GM10847 (cell line): ENCODE data around the gene EMC8.

Experiments
- POLR2A ChIP-seq: IDR thresholded peaks from 2 replicates; pipeline ENCODE4 v1.6.1; 2011; ENCODE audit not compliant: insufficient read length; ENCODE audit errors: extremely low read depth

The EMC8 gene

DNA sequence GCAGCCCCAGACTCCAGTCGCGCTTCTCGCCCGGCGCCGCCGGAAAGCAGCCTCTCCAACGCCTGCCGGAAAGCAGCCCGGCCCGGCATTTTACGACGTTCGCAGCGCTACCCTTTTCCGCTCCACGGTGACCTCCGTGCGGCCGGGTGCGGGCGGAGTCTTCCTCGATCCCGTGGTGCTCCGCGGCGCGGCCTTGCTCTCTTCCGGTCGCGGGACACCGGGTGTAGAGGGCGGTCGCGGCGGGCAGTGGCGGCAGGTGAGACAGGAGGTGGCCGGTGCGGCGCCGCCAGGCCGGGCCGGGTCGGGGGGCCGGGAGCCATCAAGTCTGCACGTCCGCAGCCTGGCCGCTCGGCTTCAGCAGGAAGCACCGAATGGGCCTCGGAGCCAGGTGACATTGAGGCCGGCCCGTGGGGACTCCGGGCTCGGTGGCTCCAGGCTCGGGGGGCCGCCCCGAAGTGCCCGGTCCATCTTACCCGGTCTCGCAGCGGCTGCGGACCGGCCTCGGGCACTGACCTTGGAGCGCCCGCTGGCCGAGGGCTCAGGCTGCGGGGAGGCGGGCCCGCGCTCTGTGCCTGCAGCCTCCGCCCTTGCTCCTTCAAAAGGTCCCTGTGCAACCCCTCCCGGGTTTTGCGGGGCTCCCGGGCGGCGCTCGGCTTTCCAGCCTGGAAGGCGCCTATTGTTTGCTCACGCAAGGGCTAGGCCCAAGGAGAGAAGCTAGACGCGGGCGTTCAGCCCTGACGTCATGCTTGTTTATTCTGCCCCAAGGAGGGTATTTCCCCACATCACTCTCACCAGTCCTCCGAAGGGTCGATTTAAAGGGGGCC, at the start of gene EMC8, which contains the start of gene COX4I1:
EMC8 (minus strand) TSS at position 48 of the 824 bp plus-strand sequence. CDS start 249 bp downstream, outside the sequence.
COX4I1 (plus strand) TSS at position 199 of the 824 bp plus-strand sequence. CDS start 1,511 bp downstream, outside the sequence.
- peak; percentile 96 for TF ChIP-seq POLR2A

GRCh38 chr16:85848986-85849385, 49.6 kb upstream of the EMC8 start:
- TF ChIP-seq POLR2A = no peak

DNA sequence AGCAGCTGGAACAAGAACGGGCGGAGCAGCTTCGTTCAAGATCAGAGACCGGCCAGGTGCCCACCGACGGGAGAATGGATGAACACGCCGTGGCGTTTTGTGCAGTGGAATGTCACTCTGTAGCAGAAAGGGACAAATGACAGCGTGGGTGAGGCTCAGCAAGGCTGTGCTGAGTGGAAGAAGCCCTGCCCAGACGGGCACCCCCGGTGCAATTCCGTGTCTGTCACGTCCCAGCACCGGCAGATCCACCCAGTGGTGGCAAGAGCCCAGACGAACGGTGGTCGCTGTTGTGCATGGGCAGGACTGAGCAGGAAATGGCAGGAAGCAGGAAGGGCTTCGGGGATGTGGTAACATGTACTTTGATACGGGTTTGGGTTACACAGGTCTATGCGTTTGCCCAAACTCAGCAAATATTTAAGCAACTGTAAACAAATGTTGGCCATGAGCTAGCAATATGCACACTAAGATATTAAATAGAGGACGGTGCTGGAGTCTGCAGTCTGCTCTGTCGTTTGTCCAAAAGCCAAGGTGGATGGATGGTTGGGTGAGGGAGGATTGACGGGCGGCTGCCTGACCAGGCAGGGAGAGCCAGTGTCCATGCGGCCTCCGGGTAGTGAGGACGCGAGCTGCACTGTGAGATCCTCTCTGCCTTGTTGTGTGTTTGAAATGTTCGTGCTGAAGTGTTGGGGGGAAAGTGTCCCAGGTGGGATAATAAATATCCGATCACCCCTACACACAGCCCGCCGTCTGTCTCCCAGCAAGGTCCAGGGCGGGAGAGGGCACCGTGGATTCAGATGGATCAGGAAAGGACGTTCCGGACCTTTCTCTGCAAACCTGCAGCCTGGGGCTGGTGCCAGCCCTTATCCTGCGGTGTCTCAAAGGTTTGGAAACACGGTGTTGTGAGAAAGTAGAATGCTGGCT, 48.6 kb upstream of the EMC8 start:
- TF ChIP-seq POLR2A = no peak

GRCh38 chr16:85847036-85847435, 47.7 kb upstream of the EMC8 start:
- TF ChIP-seq POLR2A = no peak

- TF ChIP-seq POLR2A = no peak
Measured at GRCh38 chr16:85846461-85846860, 47.1 kb upstream of the EMC8 start.

GRCh38 chr16:85845266-85845665, 45.9 kb upstream of the EMC8 start:
- no peak for TF ChIP-seq POLR2A

GRCh38 chr16:85844786-85845185, 45.4 kb upstream of the EMC8 start:
- TF ChIP-seq POLR2A = no peak

GRCh38 chr16:85844169-85844481, 44.8 kb upstream of the EMC8 start:
- no peak for TF ChIP-seq POLR2A

DNA sequence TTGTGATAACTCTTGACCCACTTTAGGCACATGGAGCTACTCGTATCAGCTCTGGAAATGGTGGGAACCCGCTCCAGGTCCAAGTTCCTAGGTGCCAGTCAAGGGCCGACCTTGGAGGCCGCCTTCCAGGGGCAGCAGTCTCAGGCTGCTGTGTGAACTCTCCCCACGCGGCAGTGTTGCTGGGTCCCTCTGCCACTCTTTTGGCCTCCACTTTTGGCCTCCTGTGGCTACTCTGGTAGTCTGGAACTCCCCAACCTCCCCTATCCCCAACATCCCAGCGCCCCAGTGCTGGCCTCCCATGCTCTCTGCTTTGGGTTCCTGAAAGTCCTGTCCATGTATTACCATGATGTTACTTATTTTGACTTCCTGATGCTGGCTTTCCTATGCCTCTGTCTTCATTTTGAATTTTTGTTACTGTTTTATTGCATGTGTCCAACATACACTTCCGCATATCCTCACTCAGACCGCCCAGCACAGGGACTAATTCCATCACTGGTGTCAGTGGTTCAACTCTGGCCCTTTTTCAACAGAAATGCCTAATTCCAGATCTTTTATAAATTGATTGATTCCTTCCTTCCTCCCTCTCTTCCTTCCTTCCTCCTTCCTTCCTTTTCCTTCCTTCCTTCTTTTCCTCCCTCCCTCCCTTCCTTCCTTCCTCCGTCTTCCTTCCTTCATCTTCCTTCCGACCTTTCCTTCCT, 44.3 kb upstream of the EMC8 start:
- no peak for TF ChIP-seq POLR2A

GRCh38 chr16:85842848-85843247, 43.5 kb upstream of the EMC8 start:
- no peak for TF ChIP-seq POLR2A

- TF ChIP-seq POLR2A = no peak
Measured at GRCh38 chr16:85842435-85842834, 43.1 kb upstream of the EMC8 start.

GRCh38 chr16:85840801-85841200, 41.5 kb upstream of the EMC8 start:
- TF ChIP-seq POLR2A = no peak

DNA sequence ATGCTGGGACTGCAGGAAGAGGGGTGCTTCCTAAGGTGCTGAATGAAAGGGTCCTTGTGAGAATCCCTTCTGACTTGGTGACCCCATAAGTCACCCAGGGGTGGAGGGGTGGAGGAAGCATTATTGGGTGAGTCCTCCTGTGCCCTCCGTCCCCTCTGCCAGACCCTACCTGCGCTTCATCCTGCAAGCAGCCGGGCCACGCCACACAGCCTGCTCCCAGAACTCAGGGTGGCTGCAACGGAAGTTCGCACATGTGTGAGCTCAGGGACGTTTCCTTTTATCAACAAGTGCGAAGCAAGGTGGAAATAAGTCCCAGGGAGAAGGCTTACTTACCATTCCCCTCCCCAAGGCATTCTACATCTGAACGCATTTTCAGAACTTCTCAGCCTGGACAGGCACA, 41.1 kb upstream of the EMC8 start:
- TF ChIP-seq POLR2A = no peak

DNA sequence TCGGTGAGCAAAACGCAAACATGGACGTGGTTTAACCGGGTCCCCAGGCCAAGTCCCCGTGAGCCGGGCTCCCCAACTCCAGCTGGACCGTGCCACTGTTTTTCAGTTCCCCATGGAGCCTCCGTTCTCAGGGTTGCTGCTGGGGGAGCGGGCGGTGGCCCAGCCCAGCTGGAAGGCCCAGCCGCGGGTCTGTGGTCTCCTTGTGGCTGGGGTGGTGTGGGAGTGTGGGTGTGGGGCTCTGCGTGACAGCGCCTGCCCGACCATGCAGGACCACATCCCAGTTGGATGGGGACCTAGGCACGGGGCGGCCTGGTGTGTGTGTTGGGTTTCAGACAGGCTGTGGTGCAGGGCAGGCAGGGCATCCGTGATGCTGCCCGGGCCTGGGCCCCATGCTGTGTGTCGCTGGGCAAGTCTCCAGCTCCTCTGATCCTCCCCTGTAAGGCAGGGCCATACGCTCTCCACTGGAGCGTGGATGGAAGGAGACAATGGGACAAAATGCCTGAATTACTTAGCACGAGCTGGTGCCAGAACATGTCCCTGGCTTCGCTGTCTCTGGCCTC, 40.4 kb upstream of the EMC8 start:
- TF ChIP-seq POLR2A = no peak
